K562 (cell line): Measurements from ENCODE around the gene MRPS18B. TPM values are rescaled to one million over a fixed set of nuclear protein-coding genes. Genes with fewer than 3 reads are reported as not detected.

Experiments
- CTCF ChIP-seq, 3 experiments: IDR thresholded peaks in 2 of 3; conservative IDR thresholded peaks in 1 of 3; 2 replicates each; pipeline ENCODE4 v1.5.1; 2011 to 2012; ENCODE audit warnings: low read length in 3 of 3, mild to moderate bottlenecking in 3 of 3, control low read depth in 2 of 3, improper control_type of control experiment in 1 of 3, inconsistent platforms in 1 of 3, low read depth in 1 of 3, mixed read lengths in 1 of 3, moderate library complexity in 1 of 3; ENCODE audit not compliant: insufficient read depth in 2 of 3
- DMBX1 ChIP-seq: fragments of 250-450 bp; sonication (Bioruptor Pico); IDR thresholded peaks from 2 replicates; pipeline ENCODE4 v1.8.0; 2022; ENCODE audit warnings: inconsistent platforms, mild to moderate bottlenecking, moderate library complexity, borderline replicate concordance
- HOMEZ ChIP-seq: fragments of 250-450 bp; sonication (Bioruptor Pico); IDR thresholded peaks from 2 replicates; pipeline ENCODE4 v1.4.0; 2020; ENCODE audit warnings: mild to moderate bottlenecking, moderate library complexity
- RERE ChIP-seq: sonication (generic); formaldehyde crosslinking; IDR thresholded peaks from 2 replicates; pipeline ENCODE4 v1.8.0; 2023; ENCODE audit warnings: missing genetic modification reagents, mild to moderate bottlenecking, borderline replicate concordance
- THAP12 ChIP-seq: fragments of 250-450 bp; sonication (Bioruptor Pico); IDR thresholded peaks from 2 replicates; pipeline ENCODE4 v1.9.0; 2021; ENCODE audit warnings: mild to moderate bottlenecking, inconsistent platforms
- THRB ChIP-seq: fragments of 450-650 bp; formaldehyde crosslinking; conservative IDR thresholded peaks from 2 replicates; pipeline ENCODE4 v1.4.0; 2022; ENCODE audit warnings: mild to moderate bottlenecking, missing genetic modification characterization
- ZBTB33 ChIP-seq: sonication (generic); formaldehyde crosslinking; IDR thresholded peaks from 2 replicates; pipeline ENCODE4 v1.8.1; 2023; ENCODE audit warnings: mild to moderate bottlenecking, missing genetic modification reagents
- ZNF175 ChIP-seq: fragments of 200-800 bp; sonication (Bioruptor generic); IDR thresholded peaks from 2 replicates; pipeline ENCODE4 v1.6.1; 2016; ENCODE audit warnings: low read depth, mild to moderate bottlenecking, missing genetic modification characterization, missing compliant biosample characterization
- ZNF24 ChIP-seq: fragments of 450-650 bp; IDR thresholded peaks from 2 replicates; pipeline ENCODE4 v1.6.1; 2016
- ZNF717 ChIP-seq: fragments of 250-450 bp; sonication (Bioruptor Pico); IDR thresholded peaks from 2 replicates; pipeline ENCODE4 v1.5.0; 2021
- polyA plus RNA-seq, 8 experiments: library from polyadenylated mRNA; depleted of rRNA in 4 of 8; stranded (reverse) in 5 of 8; unstranded in 3 of 8; fragments of >200 nt; fragmentation: Nextera tagmentation in 2 of 8; fragmentation: Illumina TruSeq in 1 of 8; extraction: Ambion mirVana in 2 of 8; extraction: Trizol in 1 of 8; gene quantifications; 2 replicates each; pipeline versions ENCODE4 v1.2.1 to v1.2.3, GENCODE V29; 2011 to 2014; ENCODE audit warnings: inconsistent platforms in 1 of 8, missing spikeins in 1 of 8
- total RNA-seq, 7 experiments: library from RNA; depleted of rRNA in 6 of 7; stranded (reverse); fragments of >200 nt in 6 of 7; fragmentation: Illumina TruSeq in 2 of 7; extraction: Trizol in 2 of 7; gene quantifications; 2 replicates each; pipeline versions ENCODE4 v1.2.1 to v1.2.3, GENCODE V29; 2011 to 2021; ENCODE audit warnings: low replicate concordance in 1 of 7

The MRPS18B gene
- total and polyA plus RNA-seq, 9 of the 15 experiments (the other 6 are each of a cell fraction or from before 2014, with no cell fraction given): 132 to 383 (median 178) TPM

- TF ChIP-seq RERE (CRISPR knock-in tag): no peak
- no peak for TF ChIP-seq HOMEZ (CRISPR knock-in tag)
- no peak for TF ChIP-seq ZBTB33 (CRISPR knock-in tag)
- peak; percentile 97 for TF ChIP-seq THRB (CRISPR knock-in tag)
- TF ChIP-seq THAP12 (CRISPR knock-in tag): no peak
- TF ChIP-seq ZNF24: no peak; the same call in 1 of the 2 replicates
- TF ChIP-seq ZNF175 (CRISPR knock-in tag): no peak
- 0 out of 2 replicates have a peak, but pooled peaks have one; percentile 1 for TF ChIP-seq DMBX1 (CRISPR knock-in tag)
- TF ChIP-seq ZNF717 (CRISPR knock-in tag): peak; percentile 88
- TF ChIP-seq CTCF (IDR thresholded peaks at IDR 0.05 in 2 of 3, conservative IDR thresholded peaks at IDR 0.05 in 1 of 3; ENCODE audit: insufficient read depth in 2 of 3, low read depth in 1 of 3, low read length in 3 of 3): no peak
Observed at GRCh38 chr6:30614044-30614842, 3.4 kb upstream of the MRPS18B start (continued).
